Measurements from ENCODE around the gene TSPAN13. TPM values are rescaled to one million over a fixed set of nuclear protein-coding genes. Genes with fewer than 3 reads are reported as not detected.

The TSPAN13 gene
- polyA plus RNA-seq, 1 donor from 2014 or later = 315 TPM

- H3K79me2 ChIP-seq (replicated peaks; ENCODE audit: insufficient read depth, low read length) = no peaks in the 10 kb centered on the region
- no peak overlapping the region for H3K4me2 ChIP-seq (ENCODE audit: low read length)
- no peaks in the 10 kb centered on the region for H3K9me2 ChIP-seq (ENCODE audit: insufficient read depth, low read length)
- H3K4me3 ChIP-seq (ENCODE audit: low read length) = no peak overlapping the region
- no peaks in the 10 kb centered on the region for H3F3A ChIP-seq (ENCODE audit: insufficient read depth, low read length, poor library complexity, severe bottlenecking)
- H2AFZ ChIP-seq (ENCODE audit: low read depth, low read length) = no peak overlapping the region
- no peak for TF ChIP-seq TAF1 (IDR thresholded peaks at IDR 0.05; ENCODE audit: low read depth)
- no peak for TF ChIP-seq EZH2 (IDR thresholded peaks at IDR 0.05; ENCODE audit: borderline replicate concordance, insufficient read depth, low read length, poor library complexity, severe bottlenecking)
- no peak for TF ChIP-seq REST (IDR thresholded peaks at IDR 0.05; ENCODE audit: borderline replicate concordance)
- TF ChIP-seq MXI1 (conservative IDR thresholded peaks at IDR 0.05; ENCODE audit: poor library complexity, severe bottlenecking) = no peak
- TF ChIP-seq EP300 (conservative IDR thresholded peaks at IDR 0.05; ENCODE audit: poor library complexity, severe bottlenecking) = no peak
- no peak for TF ChIP-seq SMC3 (conservative IDR thresholded peaks at IDR 0.05; ENCODE audit: poor library complexity)
- TF ChIP-seq, protein P1, sequence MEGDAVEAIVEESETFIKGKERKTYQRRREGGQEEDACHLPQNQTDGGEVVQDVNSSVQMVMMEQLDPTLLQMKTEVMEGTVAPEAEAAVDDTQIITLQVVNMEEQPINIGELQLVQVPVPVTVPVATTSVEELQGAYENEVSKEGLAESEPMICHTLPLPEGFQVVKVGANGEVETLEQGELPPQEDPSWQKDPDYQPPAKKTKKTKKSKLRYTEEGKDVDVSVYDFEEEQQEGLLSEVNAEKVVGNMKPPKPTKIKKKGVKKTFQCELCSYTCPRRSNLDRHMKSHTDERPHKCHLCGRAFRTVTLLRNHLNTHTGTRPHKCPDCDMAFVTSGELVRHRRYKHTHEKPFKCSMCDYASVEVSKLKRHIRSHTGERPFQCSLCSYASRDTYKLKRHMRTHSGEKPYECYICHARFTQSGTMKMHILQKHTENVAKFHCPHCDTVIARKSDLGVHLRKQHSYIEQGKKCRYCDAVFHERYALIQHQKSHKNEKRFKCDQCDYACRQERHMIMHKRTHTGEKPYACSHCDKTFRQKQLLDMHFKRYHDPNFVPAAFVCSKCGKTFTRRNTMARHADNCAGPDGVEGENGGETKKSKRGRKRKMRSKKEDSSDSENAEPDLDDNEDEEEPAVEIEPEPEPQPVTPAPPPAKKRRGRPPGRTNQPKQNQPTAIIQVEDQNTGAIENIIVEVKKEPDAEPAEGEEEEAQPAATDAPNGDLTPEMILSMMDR (IDR thresholded peaks at IDR 0.05; ENCODE audit: poor library complexity, severe bottlenecking) = no peak
- no peak for TF ChIP-seq POLR2AphosphoS5 (IDR thresholded peaks at IDR 0.05)
- no peak for TF ChIP-seq RAD21 (conservative IDR thresholded peaks at IDR 0.05)
- no peaks in the 10 kb centered on the region for H3K27me3 ChIP-seq (ENCODE audit: insufficient read depth, low read depth, low read length)
- no peak overlapping the region for H3K27ac ChIP-seq (ENCODE audit: low read length)
- no peaks in the 10 kb centered on the region for H3K9me3 ChIP-seq (ENCODE audit: low read length)
- H3K9ac ChIP-seq (ENCODE audit: low read length) = no peak overlapping the region
- no peaks in the 10 kb centered on the region for H3K36me3 ChIP-seq (ENCODE audit: insufficient read depth, low read length)
- no peaks in the 10 kb centered on the region for H4K20me1 ChIP-seq (ENCODE audit: insufficient read depth)
Measured at GRCh38 chr7:16791905-16792698, 38.5 kb downstream of the TSPAN13 start.

GRCh38 chr7:16794986-16795385 is 41.4 kb downstream of the TSPAN13 start:
- Histone ChIP-seq H4K20me1 (ENCODE audit: insufficient read depth) (no peaks in the 10 kb centered on the region), H3K4me2 (ENCODE audit: low read length) (no peak overlapping the region), H3F3A (ENCODE audit: insufficient read depth, low read length, poor library complexity, severe bottlenecking) (no peaks in the 10 kb centered on the region), H3K9ac (ENCODE audit: low read length) (no peak overlapping the region), H3K79me2 (replicated peaks; ENCODE audit: insufficient read depth, low read length) (no peaks in the 10 kb centered on the region), H3K4me3 (ENCODE audit: low read length) (no peak overlapping the region), H3K9me2 (ENCODE audit: insufficient read depth, low read length) (no peaks in the 10 kb centered on the region), H3K36me3 (ENCODE audit: insufficient read depth, low read length) (no peaks in the 10 kb centered on the region), H3K27me3 (ENCODE audit: insufficient read depth, low read depth, low read length) (no peaks in the 10 kb centered on the region), H3K27ac (ENCODE audit: low read length) (no peak overlapping the region), H2AFZ (ENCODE audit: low read depth, low read length) (no peak overlapping the region), H3K9me3 (ENCODE audit: low read length) (no peaks in the 10 kb centered on the region)
- TF ChIP-seq POLR2AphosphoS5 (IDR thresholded peaks at IDR 0.05) (no peak), MXI1 (conservative IDR thresholded peaks at IDR 0.05; ENCODE audit: poor library complexity, severe bottlenecking) (no peak), RAD21 (conservative IDR thresholded peaks at IDR 0.05) (no peak), SMC3 (conservative IDR thresholded peaks at IDR 0.05; ENCODE audit: poor library complexity) (no peak), REST (IDR thresholded peaks at IDR 0.05; ENCODE audit: borderline replicate concordance) (no peak)
- TF ChIP-seq, protein P1 (IDR thresholded peaks at IDR 0.05; ENCODE audit: poor library complexity, severe bottlenecking) = no peak

Measured in neural cell (in vitro differentiated cells).